Measurements from ENCODE around the gene GLIPR1.

GLIPR1 gene

DNA sequence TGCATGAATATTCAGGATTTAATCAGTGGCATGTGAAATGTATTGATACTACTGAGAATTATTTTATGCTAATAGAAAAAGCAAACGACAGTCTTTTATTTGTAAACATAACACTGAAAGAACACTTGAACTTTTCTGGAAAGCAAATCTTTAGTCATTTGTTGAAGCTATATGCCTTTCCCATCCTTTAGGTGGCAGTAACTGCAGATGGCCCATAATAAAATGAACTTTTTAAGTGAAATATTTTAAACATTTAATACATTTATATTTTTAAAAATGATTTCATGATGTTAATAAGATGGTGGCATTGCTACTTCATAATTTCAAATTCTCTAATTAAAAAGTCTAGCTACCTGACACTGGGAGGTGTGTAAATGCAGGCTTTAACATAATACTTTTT is 44.7 kb downstream of the GLIPR1 start:
- TF ChIP-seq, protein P1, sequence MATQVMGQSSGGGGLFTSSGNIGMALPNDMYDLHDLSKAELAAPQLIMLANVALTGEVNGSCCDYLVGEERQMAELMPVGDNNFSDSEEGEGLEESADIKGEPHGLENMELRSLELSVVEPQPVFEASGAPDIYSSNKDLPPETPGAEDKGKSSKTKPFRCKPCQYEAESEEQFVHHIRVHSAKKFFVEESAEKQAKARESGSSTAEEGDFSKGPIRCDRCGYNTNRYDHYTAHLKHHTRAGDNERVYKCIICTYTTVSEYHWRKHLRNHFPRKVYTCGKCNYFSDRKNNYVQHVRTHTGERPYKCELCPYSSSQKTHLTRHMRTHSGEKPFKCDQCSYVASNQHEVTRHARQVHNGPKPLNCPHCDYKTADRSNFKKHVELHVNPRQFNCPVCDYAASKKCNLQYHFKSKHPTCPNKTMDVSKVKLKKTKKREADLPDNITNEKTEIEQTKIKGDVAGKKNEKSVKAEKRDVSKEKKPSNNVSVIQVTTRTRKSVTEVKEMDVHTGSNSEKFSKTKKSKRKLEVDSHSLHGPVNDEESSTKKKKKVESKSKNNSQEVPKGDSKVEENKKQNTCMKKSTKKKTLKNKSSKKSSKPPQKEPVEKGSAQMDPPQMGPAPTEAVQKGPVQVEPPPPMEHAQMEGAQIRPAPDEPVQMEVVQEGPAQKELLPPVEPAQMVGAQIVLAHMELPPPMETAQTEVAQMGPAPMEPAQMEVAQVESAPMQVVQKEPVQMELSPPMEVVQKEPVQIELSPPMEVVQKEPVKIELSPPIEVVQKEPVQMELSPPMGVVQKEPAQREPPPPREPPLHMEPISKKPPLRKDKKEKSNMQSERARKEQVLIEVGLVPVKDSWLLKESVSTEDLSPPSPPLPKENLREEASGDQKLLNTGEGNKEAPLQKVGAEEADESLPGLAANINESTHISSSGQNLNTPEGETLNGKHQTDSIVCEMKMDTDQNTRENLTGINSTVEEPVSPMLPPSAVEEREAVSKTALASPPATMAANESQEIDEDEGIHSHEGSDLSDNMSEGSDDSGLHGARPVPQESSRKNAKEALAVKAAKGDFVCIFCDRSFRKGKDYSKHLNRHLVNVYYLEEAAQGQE (IDR thresholded peaks at IDR 0.05; ENCODE audit: insufficient replicate concordance, low read depth): no peak
- TF ChIP-seq POLR2AphosphoS5 (IDR thresholded peaks at IDR 0.05; ENCODE audit: low read depth) (no peak), SPI1 (IDR thresholded peaks at IDR 0.05; ENCODE audit: borderline replicate concordance, low read depth) (no peak), GABPA (IDR thresholded peaks at IDR 0.05; ENCODE audit: low read depth) (no peak)
- TF ChIP-seq, protein P2, sequence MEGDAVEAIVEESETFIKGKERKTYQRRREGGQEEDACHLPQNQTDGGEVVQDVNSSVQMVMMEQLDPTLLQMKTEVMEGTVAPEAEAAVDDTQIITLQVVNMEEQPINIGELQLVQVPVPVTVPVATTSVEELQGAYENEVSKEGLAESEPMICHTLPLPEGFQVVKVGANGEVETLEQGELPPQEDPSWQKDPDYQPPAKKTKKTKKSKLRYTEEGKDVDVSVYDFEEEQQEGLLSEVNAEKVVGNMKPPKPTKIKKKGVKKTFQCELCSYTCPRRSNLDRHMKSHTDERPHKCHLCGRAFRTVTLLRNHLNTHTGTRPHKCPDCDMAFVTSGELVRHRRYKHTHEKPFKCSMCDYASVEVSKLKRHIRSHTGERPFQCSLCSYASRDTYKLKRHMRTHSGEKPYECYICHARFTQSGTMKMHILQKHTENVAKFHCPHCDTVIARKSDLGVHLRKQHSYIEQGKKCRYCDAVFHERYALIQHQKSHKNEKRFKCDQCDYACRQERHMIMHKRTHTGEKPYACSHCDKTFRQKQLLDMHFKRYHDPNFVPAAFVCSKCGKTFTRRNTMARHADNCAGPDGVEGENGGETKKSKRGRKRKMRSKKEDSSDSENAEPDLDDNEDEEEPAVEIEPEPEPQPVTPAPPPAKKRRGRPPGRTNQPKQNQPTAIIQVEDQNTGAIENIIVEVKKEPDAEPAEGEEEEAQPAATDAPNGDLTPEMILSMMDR (IDR thresholded peaks at IDR 0.05; ENCODE audit: insufficient read depth, low read length): no peak
- Histone ChIP-seq H3K4me3 (replicated peaks; ENCODE audit: insufficient read depth, low read length) (no peak overlapping the region), H3K27ac (replicated peaks) (no peak overlapping the region), H3K27me3 (ENCODE audit: insufficient read depth, poor library complexity, severe bottlenecking) (no peaks in the 10 kb centered on the region)
- no peak for DNase-seq (ENCODE audit: low read depth in 1 of 2, low spot score in 1 of 2)

DNA sequence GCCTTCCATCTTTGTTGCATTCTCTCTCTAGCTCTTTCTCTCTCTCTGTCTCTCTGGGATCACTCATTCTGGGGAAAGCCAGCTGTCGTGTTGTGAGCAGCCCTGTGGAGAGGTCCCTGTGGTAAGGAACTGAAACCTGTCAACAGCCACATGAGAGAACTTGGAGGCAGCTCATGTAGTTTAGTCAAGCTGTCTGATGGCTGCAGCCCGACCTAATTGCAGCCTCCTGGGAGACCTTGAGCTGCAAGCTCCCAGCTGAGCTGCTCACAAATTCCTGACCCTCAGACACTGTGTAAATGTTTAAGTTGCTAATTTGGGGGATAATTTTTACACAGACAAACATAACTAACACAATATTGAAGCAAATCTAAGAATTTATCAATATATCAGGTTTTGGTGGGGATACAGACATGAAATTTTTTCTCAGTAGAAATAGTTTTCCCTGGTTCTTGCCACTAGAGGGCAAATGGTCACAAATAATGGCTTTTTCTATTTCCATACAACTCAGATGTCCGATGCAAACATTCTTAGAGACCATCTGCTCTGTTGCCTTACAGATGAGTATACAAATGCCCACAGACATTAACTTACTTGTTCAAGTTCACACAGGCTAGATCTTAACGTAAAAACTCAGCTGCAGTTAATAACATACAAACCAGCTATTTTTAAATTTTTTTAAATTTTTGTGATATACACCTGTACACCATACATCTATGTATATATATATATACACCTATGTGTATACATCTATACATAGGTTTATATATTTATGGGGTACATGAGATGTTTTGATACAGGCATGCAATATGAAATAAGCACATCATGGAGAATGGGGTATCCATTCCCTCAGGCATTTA is 46.3 kb downstream of the GLIPR1 start:
- Histone ChIP-seq H3K4me3 (replicated peaks; ENCODE audit: insufficient read depth, low read length) (no peak overlapping the region), H3K27ac (replicated peaks) (no peak overlapping the region), H3K27me3 (ENCODE audit: insufficient read depth, poor library complexity, severe bottlenecking) (no peaks in the 10 kb centered on the region)
- TF ChIP-seq SPI1 (IDR thresholded peaks at IDR 0.05; ENCODE audit: borderline replicate concordance, low read depth) (no peak), GABPA (IDR thresholded peaks at IDR 0.05; ENCODE audit: low read depth) (no peak), POLR2AphosphoS5 (IDR thresholded peaks at IDR 0.05; ENCODE audit: low read depth) (no peak)
- TF ChIP-seq, protein P1 (IDR thresholded peaks at IDR 0.05; ENCODE audit: insufficient replicate concordance, low read depth): no peak
- TF ChIP-seq, protein P2 (IDR thresholded peaks at IDR 0.05; ENCODE audit: insufficient read depth, low read length): peak; percentile 23
- peak in 1 of 2 experiments; percentile 17 for DNase-seq (ENCODE audit: low read depth in 1 of 2, low spot score in 1 of 2)

DNA sequence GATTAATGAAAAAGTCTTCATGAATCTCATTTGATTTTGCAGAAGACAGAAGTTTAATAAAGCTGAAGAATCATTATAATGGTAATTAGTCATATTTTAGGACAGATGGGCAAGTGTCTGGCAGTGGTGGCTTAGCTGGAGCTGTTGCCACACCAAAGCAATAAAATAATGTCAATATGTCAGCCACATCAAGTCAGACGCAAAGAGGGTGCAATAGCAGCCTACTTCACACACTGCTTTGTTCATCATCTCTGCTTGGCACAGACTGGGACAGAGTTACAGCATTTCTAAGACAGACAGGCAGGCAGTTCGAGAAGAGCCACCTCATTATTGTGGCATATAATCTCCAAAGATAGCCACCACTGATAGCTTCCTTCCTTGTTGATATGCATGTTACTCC is 47.7 kb downstream of the GLIPR1 start:
- TF ChIP-seq GABPA (IDR thresholded peaks at IDR 0.05; ENCODE audit: low read depth): no peak
- TF ChIP-seq, protein P2 (IDR thresholded peaks at IDR 0.05; ENCODE audit: insufficient read depth, low read length): no peak
- TF ChIP-seq SPI1 (IDR thresholded peaks at IDR 0.05; ENCODE audit: borderline replicate concordance, low read depth): no peak
- TF ChIP-seq POLR2AphosphoS5 (IDR thresholded peaks at IDR 0.05; ENCODE audit: low read depth): no peak
- TF ChIP-seq, protein P1 (IDR thresholded peaks at IDR 0.05; ENCODE audit: insufficient replicate concordance, low read depth): no peak
- H3K27ac ChIP-seq (replicated peaks): no peak overlapping the region
- no peak for DNase-seq (ENCODE audit: low read depth in 1 of 2, low spot score in 1 of 2)
- H3K27me3 ChIP-seq (ENCODE audit: insufficient read depth, poor library complexity, severe bottlenecking): no peaks in the 10 kb centered on the region
- no peak overlapping the region for H3K4me3 ChIP-seq (replicated peaks; ENCODE audit: insufficient read depth, low read length)
